NCI-H2171 treated with DMSO at 0.1 percent for 48 hours (cell line): ENCODE data around the gene SH3GL3.

Experiments
- DNase-seq: peaks from one replicate; lab custom pipeline; 2025; lab: John Stamatoyannopoulos, UW

Gene SH3GL3

DNA sequence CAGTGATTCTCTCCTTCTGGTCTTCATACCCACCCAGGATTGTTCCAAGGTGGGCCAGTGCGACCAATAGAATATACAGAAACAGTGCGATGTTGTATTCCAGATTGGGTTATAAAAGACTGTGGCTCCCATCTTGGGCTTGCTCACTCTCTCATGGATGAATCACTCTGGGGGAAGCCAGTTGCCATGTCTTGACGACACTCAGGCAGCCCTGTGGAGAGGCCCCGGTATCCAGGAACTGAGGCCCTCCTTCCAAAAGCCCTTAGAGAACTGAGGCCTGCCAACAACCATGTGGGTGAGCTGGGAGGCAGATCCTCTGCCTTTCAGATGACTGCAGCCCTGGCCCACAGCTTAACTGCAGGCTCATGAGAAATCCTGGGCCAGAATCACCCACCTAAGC, 57.2 kb downstream of the SH3GL3 start:
- DNase-seq = no peak

DNA sequence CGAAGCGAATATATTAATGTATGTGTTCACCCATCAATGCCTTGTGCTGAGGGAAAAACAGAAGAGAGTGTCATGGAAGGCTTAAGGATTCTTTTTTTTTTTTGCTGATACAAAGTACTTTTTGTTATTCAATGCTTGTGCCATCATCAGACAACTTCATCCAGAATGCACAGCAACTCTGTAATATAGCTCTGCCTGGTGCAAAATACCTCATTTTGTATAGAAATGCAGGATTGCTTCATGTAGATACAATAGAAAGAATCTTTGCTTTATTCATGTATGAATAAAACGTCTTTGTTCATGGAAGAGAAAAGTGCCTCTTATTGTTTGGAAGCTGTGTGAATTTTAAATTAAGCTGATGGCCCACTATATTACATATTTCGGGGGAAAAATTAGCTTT, 62.9 kb downstream of the SH3GL3 start:
- DNase-seq = no peak

DNA sequence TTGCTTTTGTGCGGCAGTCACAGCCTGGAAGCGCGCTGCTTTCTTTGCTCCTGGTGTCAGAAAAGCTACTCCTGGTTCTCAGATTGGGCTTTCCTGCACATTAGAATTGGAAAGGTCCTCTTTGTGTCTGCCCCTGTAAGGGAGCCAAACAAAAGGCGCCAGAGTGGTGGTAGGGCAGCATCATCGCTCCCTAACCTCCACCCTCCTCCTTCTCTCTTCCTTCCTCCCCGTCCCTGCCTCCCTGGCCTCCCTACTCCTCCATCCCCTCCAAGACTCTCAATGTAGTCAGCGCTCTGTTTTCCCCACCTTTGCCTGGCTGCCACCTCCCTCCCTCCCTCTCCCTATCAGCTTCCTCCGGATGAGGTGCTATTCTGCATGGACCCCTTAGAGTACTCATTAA, 65.3 kb downstream of the SH3GL3 start:
- DNase-seq = no peak

DNA sequence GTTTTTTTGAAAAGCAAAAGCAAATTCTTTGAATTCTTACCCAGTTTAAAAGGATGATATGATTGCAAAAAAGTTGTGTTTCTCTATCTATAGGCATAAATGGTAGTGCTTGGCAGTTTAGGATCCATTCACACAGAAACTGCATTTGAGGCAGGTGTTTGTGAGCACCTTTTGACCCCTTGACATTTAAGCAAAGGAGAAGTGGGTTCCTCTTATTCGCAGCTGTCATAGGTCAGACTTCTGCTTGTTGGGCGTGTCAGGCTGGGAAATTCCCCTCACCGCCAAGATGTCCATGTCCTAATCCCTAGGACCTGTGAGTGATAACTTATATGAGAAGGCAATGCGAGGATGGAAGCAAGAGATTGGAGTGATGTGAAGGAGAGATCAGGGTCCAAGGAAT, 67.4 kb downstream of the SH3GL3 start:
- DNase-seq = no peak

DNA sequence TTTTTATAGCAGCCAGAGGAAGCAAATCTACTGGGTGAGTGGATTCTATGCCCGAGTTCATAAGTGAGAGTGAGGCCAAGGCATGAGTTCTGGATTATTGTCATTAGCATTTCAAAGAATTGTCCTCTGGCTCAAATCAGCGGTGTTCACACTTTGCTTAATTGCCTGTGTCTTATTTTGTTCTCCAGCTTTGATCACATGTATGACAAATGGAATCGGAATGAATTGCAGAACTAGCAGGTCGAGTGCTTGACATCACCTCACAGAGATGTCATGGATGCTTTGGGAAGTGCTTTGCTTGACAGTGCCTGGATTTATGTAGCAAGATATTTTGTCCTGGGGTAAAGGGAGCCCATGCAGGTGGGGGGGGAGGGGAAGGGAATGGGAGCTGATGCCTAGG, 68.0 kb downstream of the SH3GL3 start:
- no peak for DNase-seq

DNA sequence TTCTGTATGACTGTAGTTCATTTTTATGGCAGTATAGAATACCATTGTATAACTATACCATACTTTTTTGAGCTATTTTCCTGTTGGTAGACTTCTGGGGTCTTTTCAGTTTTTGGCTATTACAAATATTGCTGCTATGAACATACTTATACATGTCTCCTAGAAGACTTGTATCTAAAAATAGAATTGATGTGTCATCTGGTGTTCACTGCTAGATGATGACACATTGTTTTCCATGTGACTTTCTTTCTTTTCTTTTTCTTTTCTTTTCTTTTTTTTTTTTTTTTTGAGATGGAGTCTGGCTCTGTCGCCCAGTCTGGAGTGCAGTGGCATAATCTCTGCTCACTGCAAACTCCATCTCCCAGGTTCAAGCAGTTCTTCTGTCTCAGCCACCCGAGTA, 69.8 kb downstream of the SH3GL3 start:
- DNase-seq = no peak

DNA sequence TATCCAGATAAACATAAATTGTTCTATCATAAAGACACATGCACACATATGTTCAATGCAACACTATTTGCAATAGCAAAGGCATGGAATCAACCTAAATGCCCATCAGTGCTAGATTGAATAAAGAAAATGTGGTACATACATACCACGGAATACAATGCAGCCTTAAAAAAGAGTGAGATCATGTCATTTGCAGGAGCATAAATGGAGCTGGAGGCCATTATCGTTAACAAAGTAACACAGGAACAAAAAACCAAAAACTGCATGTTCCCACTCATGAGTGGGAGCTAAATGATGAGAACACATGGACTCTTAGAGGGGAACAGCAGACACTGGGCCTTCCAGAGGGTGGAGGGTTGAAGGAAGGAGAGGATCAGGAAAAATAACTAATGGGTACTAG, 79.2 kb downstream of the SH3GL3 start:
- no peak for DNase-seq

DNA sequence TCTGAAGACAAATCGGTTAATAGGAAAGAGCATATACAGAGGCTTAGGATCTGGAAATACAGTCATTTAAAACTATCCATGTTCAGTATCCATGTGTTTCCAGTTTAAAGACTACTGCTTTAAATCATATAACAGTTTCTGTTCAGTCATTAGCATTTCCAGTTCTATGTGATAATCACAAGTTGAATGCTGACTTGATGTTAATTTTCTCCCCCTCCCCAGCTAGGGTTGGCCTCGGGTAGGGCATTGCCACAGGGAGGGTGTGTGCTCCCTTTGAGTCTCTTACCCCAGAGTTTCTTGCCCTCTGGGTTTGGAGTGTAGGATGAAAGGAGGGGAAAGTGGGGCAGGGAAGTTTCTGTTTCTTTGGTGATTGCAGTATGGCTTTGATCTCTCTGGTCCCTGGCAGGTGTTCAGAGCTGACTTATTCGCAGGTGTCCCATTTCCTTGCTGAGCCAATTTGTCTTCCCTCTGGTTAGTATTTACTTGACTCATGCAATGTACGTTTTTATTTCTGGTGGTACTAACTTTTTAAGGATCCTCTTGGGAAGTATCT, 86.3 kb downstream of the SH3GL3 start:
- DNase-seq = no peak

DNA sequence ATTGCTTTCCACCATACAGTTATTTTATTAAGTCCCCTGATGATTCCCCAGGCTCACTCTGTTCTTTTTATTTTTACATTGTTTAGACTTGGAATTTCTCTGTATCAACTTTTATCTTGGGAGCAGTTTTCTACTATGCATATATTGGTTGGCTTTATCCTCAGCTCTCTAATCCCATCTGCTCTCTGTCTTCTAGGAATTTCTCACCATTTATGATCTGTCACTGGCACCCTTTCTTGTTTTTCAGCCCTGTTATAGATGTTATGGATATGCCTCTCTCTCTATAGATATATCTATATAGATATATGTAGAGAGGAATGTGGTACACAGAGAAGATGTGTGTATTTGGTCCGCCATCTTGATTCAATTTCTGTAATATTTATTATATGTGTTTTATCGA, 90.5 kb downstream of the SH3GL3 start:
- DNase-seq = no peak

DNA sequence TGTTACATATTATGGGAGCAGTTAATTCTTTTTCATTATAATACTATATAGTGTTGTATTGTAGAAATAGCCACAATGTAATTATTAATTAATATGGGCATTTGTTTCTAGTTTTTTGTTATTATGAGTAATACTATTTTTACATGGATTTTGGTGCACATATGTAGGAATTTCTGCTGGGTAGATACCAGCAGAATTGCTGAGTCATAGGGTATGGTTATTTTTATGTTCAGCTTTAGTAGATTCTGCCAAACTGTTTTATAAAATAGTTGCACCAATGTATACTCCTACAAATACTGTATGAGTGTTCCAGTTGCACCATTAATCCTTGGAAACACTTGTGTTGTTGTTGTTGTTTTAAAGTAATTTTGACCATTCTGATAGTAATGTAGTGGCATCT, 91.5 kb downstream of the SH3GL3 start:
- DNase-seq = no peak

DNA sequence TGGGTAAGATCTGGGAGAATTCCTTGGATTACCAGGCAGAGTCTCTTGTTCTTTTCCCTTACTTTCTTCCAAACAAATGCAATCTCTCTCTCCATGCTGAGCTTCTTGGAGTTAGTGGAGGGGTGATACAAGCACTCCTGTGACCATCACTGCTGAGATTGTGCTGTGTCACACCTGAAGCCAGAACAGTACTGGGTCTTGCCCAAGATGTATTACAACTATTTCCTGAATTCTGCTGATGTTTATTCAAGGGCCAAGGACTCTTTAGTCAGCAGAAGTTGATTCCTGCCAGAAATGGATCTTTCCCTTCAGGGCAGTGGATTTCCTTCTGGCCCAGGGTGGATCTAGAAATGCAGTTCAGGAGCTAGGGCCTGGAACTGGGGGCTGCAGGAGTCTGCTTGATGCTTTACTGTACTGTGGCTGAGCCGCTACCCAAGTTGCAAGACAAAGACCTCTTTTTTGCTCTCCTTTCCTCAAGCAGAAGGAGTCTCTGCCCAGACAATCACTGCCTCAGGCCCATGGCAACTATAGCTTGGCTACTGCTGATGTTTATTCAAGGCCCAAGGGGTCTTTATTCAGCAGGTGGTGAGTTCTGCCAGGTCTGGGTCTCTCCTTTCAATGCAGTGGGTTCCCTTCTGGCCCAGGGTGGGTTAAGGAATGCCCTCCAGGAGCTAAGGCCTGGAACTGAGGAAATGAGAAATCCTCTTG, 98.8 kb downstream of the SH3GL3 start:
- no peak for DNase-seq

DNA sequence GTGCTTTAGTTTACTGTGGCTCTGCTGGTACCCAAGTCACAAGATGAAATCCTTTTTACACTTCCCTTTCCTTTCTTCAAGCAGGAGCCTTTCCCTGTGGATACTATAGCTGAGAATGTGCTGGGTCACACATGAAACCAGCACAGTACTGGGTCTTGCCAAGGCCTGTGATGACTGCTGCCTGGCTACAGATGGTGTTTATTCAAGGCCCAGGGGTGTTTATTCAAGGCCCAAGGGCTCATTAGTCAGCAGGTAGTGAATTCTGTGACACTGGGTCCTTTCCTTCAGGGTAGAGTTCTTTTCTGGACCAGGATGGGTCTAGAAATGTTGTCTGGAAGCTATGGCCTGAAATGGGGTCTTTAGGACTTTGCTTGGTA, 99.4 kb downstream of the SH3GL3 start:
- no peak for DNase-seq

DNA sequence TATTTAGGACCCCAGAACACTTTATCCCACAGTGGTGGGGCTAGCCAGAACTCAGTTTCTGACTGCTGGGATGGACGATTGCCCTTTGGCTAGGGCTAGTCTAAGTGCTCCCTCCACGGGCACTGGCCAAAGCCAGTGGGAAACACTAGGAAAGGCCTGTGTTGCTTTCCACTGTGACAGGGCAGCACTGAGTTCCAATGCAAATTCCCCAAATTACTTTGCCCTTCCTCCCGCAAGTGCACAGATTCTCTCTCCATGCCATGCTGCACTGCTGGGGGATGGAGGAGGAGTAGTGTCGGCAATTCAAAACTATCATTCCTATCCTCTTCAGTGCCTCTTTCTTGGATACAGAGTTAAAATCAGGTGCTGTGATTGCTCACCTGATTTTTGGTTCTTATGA, 100.0 kb downstream of the SH3GL3 start:
- no peak for DNase-seq

DNA sequence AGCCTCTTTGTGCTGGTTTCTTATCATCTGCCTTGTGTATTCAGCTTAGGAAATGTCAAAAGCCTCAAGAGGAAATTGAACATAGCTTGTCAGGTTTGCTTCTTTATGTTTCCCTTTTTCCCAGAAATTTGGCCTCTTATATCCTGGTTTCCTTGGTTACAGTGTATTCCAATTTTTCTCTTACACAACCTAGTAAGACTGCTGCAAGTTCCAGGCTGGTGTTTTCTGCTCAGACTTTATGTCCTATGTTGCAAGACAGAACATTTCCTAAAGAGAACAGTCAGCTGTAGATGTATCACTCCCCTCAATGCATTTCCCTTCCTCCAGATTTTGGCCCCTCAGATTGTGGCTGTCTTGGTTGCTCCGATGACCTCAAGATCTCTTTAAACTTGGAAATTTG, 102.5 kb downstream of the SH3GL3 start:
- DNase-seq = no peak

DNA sequence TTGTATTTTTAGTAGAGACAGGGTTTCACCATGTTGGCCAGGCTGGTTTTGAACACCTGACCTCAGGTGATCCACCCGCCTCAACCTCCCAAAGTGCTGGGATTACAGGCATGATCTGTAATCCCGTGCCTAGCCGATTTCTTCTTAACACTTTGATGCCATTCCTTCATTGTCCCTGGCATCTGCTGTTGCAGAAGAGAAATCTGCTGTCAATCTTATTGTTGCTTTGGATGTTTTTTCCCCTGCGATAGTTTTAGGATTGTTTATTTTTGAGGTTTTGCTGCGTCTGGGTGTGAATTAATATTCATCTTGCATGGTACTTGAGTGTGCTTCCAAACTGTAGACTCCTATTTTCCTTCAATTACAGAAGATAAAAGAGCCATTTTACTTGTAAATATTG, 107.4 kb downstream of the SH3GL3 start:
- DNase-seq = no peak

DNA sequence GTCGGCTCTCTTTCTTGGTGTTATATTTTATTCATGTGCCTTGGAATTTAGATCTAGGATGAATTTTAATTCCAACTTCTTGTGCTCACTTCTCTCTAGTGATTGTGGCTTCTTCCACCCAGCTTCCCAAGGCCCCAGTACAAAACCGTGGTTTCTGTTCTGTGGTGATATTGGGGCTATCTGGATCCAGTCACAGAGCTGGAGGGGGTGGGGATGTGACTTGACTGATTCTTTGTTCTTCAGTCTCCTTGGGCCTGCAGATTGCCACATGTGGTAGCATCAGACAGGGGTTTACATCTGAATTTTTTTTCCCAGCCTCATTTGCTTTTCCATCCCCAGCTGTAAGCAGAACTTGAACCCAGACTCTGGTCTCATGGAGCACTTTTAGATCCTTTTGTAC, 108.2 kb downstream of the SH3GL3 start:
- DNase-seq = no peak

DNA sequence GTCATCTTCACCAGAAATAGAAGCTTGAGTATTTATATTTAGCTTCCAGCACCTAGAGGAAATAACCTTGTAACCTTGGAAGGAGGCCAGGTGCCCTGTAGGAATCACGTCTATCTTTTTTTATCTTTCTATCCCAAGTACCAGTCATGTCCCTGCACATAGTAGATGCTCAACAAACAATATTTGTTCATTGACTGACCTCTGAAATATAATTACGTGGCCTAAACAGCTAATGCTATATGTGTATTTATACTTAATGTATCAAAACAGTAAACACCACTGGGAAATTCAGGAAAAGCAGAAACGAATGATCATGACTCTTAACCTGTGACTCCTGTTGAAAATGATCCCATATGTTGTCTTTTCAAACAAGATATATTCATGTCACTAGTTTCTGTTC, 108.9 kb downstream of the SH3GL3 start:
- DNase-seq = no peak

DNA sequence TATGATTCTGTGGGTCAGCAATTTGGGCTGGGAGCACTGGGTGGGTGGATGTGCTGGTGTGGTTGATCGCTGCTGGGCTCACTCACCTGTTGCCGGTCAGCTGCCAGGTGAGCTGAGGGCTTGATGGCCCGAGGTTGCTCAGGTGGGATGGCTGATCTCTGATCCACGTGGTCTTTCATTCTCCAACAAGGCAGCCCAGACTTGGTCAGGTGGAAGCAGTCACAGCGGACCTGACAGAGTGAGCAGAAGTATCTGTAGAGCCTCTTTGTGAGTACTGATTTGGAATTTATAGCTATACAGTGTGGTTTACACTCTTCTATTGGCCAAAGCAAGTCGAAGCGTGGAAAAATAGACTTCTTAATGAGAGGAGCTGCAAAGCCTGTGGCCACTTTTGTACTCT, 109.6 kb downstream of the SH3GL3 start:
- no peak for DNase-seq

DNA sequence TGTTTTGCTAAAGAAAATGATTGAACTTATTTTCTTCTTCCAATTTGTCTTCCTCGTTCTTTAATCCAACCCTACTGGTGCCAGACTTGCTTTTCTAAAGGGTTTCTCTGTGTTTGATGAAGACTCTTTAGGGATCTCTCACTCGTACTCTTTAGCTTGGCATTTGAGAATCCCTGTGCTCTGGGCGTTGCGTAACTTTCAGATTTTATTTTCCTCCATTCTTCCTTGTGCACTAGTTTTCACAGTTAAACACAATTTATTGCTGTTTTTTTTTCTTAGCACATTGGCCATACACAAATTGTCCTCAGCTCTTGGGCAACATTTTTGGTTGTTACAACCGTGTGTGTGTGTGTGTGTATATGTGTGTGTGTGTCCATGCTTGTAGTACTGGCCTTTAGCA, 111.0 kb downstream of the SH3GL3 start:
- no peak for DNase-seq

DNA sequence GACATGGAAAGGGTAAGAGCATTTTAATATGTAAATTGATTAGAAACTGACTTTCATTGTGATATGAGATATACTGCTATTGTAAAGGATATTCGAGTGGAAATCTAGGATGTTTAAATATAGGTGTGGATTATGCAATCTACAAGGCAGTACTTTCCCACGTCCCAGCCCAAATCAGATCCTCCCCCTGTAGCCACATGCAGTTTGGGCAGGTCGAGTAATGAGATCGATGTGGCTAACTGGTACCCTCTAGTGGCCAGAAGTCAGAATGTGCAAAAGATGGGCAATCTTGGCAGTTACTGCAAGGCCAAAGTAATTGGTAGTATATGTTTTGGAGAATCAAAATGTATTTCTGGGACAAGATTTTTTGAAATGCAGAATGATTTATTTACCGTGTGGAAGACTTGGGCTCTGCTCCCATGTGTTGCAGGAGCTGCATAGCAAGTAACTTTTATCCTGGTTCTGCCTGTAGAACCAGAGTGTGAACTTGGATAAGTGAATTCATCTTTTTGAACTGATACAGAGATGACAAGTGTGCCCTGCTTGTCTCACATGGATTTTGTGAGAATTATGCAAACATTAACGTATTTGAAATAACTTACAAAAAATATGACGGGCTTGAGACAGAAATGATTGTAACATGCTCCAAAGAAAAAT, 112.3 kb downstream of the SH3GL3 start:
- DNase-seq = peak; percentile 46

DNA sequence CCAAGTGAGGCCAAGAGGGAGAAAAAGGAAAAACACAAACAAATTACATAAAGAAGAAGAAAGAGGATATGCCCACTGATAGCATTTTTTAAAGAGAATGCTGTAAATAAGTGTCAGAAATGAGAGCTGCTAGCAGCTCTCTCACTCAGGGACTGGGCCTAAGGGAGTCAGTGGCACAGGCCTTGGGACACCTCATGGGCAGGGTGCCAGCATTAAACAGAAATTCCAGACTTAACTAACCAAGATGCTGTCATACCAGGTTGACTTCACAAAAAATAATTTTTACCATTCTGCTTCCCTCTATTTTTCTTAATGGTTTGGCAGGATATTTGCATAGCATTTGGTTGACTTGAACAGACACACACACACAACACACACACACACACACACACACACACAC, 114.5 kb downstream of the SH3GL3 start:
- no peak for DNase-seq

DNA sequence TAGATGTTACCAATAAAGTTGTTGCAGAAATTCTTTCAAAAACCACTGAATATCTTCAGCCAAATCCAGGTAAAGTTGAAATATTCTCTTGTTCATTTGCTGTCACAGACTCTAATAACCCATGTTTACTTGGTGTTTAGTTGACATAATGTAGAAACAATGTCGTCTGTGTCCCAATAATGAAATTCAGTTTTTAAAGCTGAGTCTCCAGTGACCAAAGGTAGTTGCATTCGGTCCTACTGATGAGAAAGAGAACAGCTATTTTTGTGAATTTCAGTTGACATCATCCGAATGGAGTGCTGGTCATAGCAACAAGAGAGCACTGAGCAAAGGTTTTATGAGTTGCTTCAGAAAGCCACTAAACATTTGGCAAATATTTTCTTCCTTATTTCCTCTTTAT, 118.0 kb downstream of the SH3GL3 start:
- no peak for DNase-seq

DNA sequence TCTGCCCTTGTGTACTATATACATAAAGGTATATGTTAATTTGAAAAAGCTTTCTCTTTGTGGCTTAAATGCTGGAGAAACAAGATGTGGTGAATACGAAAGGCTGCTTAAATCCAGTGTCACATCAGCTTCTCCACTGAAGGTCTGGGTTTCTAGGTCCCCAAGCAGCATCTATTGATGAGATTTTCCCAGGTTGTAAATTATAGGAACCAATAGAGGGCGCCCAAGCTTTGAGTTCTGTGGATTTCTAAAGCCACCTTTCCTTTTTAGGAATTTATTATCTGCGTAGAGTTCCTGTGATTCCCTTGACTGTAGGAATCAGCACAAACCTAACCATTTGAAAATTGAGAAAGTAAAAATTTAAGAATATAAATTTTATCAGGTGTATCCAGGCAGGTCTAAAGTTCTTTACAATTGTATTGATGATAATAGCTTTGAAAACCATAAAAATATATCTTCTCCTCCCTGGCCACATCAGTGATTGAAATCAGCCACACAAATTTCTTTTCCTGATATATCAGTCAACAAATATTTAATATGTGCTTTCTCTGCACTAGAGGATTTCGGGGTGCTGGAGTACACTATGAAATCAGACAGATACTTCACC, 118.5 kb downstream of the SH3GL3 start:
- peak; percentile 3 for DNase-seq

DNA sequence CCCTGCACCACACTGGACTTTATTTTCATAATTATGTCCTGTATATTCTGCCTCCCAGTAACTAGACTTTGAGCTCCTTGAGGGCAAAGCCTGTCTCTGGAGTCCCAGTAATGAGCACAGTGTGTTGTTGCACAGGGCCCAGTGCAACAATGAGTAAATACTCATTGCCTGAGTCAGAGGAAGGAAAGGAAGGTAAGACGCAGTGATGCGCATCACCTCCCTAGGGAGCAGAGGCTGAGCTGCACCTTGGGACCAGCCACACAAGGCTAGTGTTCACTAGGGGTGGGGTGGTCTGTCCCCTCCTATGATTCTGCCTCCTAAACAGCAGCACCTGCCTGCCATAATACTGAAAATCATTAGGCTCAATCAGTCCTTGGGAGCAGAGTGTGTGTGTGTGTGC, 120.2 kb downstream of the SH3GL3 start:
- DNase-seq = no peak
